ENCODE data around the gene C1QTNF7. TPM values are rescaled to one million over a fixed set of nuclear protein-coding genes. Genes with fewer than 3 reads are reported as not detected.
A peak's percentile ranks its signal among the peaks of the same experiment; 100 is the strongest.

The C1QTNF7 gene
- polyA plus RNA-seq (ENCODE audit: low read depth in 6 of 6): not detected

DNA sequence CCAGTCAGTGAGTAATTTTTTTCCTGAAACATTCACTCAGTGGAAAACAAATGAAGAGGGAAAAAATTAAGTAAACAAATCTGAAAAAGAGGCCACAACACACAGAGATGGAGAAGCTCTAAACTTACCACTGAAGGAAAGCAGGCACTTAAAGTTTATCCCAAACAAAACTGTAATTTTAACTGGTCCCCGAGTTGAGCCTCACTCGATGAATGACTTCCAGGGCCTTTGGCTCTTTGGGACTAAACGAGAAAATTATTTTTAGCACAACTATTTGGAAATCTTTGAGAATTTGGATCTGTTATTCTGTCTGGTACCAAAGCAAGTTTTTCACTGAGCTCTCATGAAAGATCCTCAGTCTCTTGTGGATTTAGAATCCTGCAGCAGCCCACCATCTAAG is at the start of gene C1QTNF7:
Gene C1QTNF7, plus strand, starts transcription at position 333 of the 400 bp plus-strand sequence. CDS start 7,711 bp downstream, outside the sequence.
- ATAC-seq (ENCODE audit: low read depth in 2 of 2): no peak
- H3K4me3 Mint-ChIP-seq: no peak within 1 kb of the TSS
- H3K4me1 Mint-ChIP-seq: peaks cover 0 to 16% (median 3%) of the 10 kb centered on the region in 3 donors
- no peaks in the 10 kb centered on the region for H3K27me3 Mint-ChIP-seq
- peaks cover 0 to 4% of the 10 kb centered on the region in 2 donors for H3K36me3 Mint-ChIP-seq
- no peak for DNase-seq
- H3K27ac Mint-ChIP-seq: peak within 1 kb of the TSS in 1 of 6 donors; percentile 51
- peaks cover 0 to 2% (median 0%) of the 10 kb centered on the region in 7 donors for H3K9me3 Mint-ChIP-seq

- DNase-seq: no peak
- H3K27ac Mint-ChIP-seq: peak overlapping the region in 4 of 6 donors; percentile 37 to 92 (median 68)
Measured at GRCh38 chr4:15378062-15378461, 49.8 kb upstream of the C1QTNF7 start.

GRCh38 chr4:15378493-15378892 is 49.3 kb upstream of the C1QTNF7 start:
- no peaks in the 10 kb centered on the region for H3K9me3 Mint-ChIP-seq

More at GRCh38 chr4:15378062-15378461, 49.8 kb upstream of the C1QTNF7 start:
- ATAC-seq (ENCODE audit: low read depth in 2 of 2): no peak
- Mint-ChIP-seq H3K4me1 (peaks cover 23 to 49% (median 32%) of the 10 kb centered on the region in 3 donors), H3K4me3 (no peak overlapping the region), H3K27me3 (no peaks in the 10 kb centered on the region), H3K9me3 (no peaks in the 10 kb centered on the region), H3K36me3 (no peaks in the 10 kb centered on the region)

DNA sequence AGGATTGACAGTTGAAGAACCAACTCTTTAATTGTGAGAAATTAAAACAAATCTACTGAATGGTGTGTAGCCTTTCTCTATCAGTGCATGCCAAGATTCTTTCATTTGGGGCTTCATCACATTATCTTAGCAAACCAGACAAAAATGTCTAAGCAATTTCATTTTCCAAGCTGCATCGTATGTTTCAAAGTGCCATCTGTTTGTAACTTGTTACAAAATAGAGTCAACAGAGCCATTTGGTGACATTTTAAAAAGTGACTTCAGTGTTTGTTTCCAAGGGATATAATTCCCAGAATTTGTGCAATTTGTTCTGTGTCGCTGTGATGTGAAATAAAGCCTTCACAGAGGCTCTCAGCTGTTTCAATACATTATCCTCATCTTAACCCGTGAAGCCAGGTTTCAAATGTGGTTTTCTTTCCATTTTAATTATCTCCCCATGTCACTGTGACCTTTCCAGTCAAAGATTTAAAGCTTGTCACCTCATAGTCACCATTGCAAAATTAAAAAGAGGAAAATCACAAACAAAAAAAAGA is 46.0 kb upstream of the C1QTNF7 start:
- no peaks in the 10 kb centered on the region for H3K36me3 Mint-ChIP-seq
- no peak overlapping the region for H3K4me3 Mint-ChIP-seq
- peaks cover 7 to 26% (median 8%) of the 10 kb centered on the region in 3 donors for H3K4me1 Mint-ChIP-seq
- H3K9me3 Mint-ChIP-seq: no peaks in the 10 kb centered on the region
- DNase-seq (no peak), ATAC-seq (ENCODE audit: low read depth in 2 of 2) (no peak)
- H3K27me3 Mint-ChIP-seq: peaks cover 0 to 4% (median 0%) of the 10 kb centered on the region in 3 donors
- H3K27ac Mint-ChIP-seq: no peak overlapping the region

More at GRCh38 chr4:15378493-15378892, 49.3 kb upstream of the C1QTNF7 start:
- H3K4me1 Mint-ChIP-seq: peaks cover 23 to 49% (median 32%) of the 10 kb centered on the region in 3 donors
- H3K36me3 Mint-ChIP-seq: no peaks in the 10 kb centered on the region
- no peak overlapping the region for H3K4me3 Mint-ChIP-seq
- peak overlapping the region in 1 of 6 donors; percentile 82 for H3K27ac Mint-ChIP-seq
- ATAC-seq (ENCODE audit: low read depth in 2 of 2): no peak
- no peaks in the 10 kb centered on the region for H3K27me3 Mint-ChIP-seq
- no peak for DNase-seq

DNA sequence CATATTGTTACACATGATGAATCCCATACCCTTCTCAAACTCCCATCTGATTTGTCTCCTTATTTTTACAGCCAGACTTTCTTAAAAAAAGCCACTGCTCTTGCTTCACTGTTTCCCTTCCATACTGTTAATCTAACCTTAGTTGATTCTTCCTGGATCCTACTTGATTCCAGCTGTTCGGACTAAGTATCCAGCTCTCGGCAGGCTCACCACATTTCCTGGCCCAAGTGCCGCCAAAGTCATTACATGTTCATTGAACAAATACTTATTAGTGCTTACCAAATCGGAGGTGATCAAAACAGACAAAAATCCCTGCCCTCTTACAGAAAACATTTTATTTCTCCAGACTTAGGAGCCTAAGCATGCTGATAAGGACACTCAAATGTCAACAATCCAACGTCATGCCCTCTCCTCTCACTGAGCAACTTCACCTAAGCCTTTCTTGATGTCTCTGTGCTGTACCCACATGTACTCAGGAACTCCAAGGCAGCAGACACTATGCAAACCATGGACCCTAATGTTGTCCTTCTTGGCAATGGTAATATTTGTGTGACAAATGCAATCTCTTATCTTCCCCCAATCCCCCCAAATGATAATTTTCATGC is 45.1 kb upstream of the C1QTNF7 start:
- ATAC-seq (ENCODE audit: low read depth in 2 of 2): no peak
- no peak for DNase-seq
- Mint-ChIP-seq H3K36me3 (no peaks in the 10 kb centered on the region), H3K9me3 (no peaks in the 10 kb centered on the region), H3K27me3 (peaks cover 0 to 4% (median 0%) of the 10 kb centered on the region in 3 donors), H3K4me1 (peaks cover 3 to 19% (median 8%) of the 10 kb centered on the region in 3 donors), H3K4me3 (no peak overlapping the region), H3K27ac (peak overlapping the region in 2 of 6 donors; percentile 51 to 92)

DNA sequence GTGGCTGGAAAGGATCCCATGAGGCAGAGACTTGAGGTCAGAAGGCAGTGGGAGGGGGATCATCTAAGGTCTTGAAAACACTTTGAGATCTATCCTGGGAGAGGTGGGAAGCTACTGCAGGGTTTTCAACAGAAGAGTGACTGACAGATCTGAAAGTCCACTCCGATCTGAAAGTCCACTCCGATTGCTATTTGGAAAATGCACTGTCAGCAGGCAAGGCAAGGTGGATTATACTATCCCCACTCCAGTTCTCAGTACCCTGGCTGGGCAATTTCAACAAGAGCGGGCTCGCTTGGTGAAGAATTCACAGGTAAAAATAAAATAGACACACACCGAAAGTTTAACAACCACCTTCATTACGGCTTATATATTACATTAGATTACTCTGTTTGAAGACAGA is 42.3 kb upstream of the C1QTNF7 start:
- no peak for ATAC-seq (ENCODE audit: low read depth in 2 of 2)
- Mint-ChIP-seq H3K9me3 (no peaks in the 10 kb centered on the region), H3K36me3 (no peaks in the 10 kb centered on the region), H3K4me3 (no peak overlapping the region), H3K4me1 (peaks cover 3 to 10% (median 8%) of the 10 kb centered on the region in 3 donors), H3K27me3 (peaks cover 0 to 4% (median 0%) of the 10 kb centered on the region in 3 donors), H3K27ac (no peak overlapping the region)
- no peak for DNase-seq

- Mint-ChIP-seq H3K4me1 (peaks cover 3 to 10% (median 8%) of the 10 kb centered on the region in 3 donors), H3K27me3 (peaks cover 0 to 4% (median 0%) of the 10 kb centered on the region in 3 donors), H3K9me3 (no peaks in the 10 kb centered on the region), H3K27ac (no peak overlapping the region), H3K4me3 (no peak overlapping the region), H3K36me3 (no peaks in the 10 kb centered on the region)
- DNase-seq: no peak
- ATAC-seq (ENCODE audit: low read depth in 2 of 2): no peak
Measured at GRCh38 chr4:15385928-15386327, 41.9 kb upstream of the C1QTNF7 start.

GRCh38 chr4:15390494-15390893 is 37.3 kb upstream of the C1QTNF7 start:
- DNase-seq (no peak), ATAC-seq (ENCODE audit: low read depth in 2 of 2) (no peak)
- no peaks in the 10 kb centered on the region for H3K36me3 Mint-ChIP-seq
- H3K27me3 Mint-ChIP-seq: no peaks in the 10 kb centered on the region
- peaks cover 0 to 17% (median 5%) of the 10 kb centered on the region in 3 donors for H3K4me1 Mint-ChIP-seq
- peaks cover 0 to 2% (median 0%) of the 10 kb centered on the region in 7 donors for H3K9me3 Mint-ChIP-seq
- no peak overlapping the region for H3K4me3 Mint-ChIP-seq
- no peak overlapping the region for H3K27ac Mint-ChIP-seq

DNA sequence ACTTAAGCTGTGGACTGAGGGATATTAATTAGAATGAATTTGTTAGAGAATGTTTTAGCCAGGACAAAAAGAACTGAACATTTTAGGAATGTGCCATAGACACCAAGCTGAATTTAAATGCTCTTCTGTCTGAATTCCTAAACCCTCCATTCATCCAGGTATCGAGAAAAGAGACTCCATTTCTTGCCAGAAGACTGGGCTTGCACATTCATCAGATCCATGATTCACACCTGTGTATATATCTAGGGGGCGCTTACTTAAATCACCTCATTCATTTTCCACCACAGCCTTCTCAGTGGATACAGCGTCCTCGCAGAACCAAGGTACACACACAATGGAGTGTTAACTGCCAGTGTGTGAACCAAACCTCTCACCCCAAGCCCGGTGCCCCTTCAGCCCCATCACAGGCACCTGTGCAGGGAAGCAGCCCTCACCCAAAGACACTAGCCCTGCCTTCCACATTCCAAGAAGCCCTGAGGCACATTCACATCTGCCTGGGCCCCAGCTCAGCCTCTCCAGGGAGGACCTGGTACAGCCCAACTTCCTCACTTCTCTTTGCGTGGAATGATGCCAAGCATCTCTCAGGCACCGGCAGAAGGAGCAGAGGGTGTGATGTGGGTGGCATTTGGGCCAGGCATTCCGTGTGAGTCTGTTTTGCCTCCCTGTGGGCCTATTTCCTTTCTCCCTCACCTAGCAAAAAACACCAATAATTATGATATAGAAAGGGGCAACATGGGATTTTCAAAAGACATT is 35.6 kb upstream of the C1QTNF7 start:
- H3K4me1 Mint-ChIP-seq: peaks cover 11 to 28% (median 11%) of the 10 kb centered on the region in 3 donors
- peak overlapping the region in 1 of 6 donors; percentile 16 for H3K27ac Mint-ChIP-seq
- no peaks in the 10 kb centered on the region for H3K27me3 Mint-ChIP-seq
- no peaks in the 10 kb centered on the region for H3K36me3 Mint-ChIP-seq
- ATAC-seq (ENCODE audit: low read depth in 2 of 2): no peak
- H3K4me3 Mint-ChIP-seq: no peak overlapping the region
- no peak for DNase-seq
- H3K9me3 Mint-ChIP-seq: peaks cover 0 to 2% (median 0%) of the 10 kb centered on the region in 7 donors

DNA sequence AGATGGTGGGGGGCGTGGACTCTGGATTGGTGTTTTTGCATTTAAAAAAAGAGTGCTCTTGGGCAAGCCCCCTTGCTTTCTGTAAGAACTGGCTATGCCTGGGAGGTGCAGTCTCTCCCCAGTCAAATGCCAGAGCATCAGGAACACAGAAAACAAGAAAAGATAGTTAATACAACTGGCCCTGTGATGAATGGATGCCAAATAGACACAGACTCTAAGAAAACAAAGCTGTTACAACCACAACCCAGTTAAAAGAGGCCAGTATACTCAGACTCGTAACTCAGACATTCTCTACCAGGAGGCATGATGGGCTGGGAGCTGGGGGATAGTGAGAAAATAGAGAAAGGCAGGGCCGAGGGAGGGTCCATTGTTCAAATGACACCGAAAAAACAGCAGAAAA is 32.5 kb upstream of the C1QTNF7 start:
- Mint-ChIP-seq H3K4me1 (peaks cover 16 to 38% (median 29%) of the 10 kb centered on the region in 3 donors), H3K36me3 (no peaks in the 10 kb centered on the region), H3K4me3 (no peak overlapping the region), H3K9me3 (peaks cover 0 to 2% (median 0%) of the 10 kb centered on the region in 7 donors), H3K27ac (no peak overlapping the region), H3K27me3 (no peaks in the 10 kb centered on the region)
- no peak for DNase-seq
- ATAC-seq (ENCODE audit: low read depth in 2 of 2): no peak

GRCh38 chr4:15396157-15396800 is 31.6 kb upstream of the C1QTNF7 start:
- peaks cover 0 to 2% (median 0%) of the 10 kb centered on the region in 7 donors for H3K9me3 Mint-ChIP-seq
- peak overlapping the region in 2 of 6 donors; percentile 53 to 60 for H3K27ac Mint-ChIP-seq
- DNase-seq (peak; percentile 46), ATAC-seq (ENCODE audit: low read depth in 2 of 2) (peak; percentile 63 to 69)
- H3K27me3 Mint-ChIP-seq: no peaks in the 10 kb centered on the region
- no peak overlapping the region for H3K4me3 Mint-ChIP-seq
- no peaks in the 10 kb centered on the region for H3K36me3 Mint-ChIP-seq
- peaks cover 24 to 48% (median 38%) of the 10 kb centered on the region in 3 donors for H3K4me1 Mint-ChIP-seq

DNA sequence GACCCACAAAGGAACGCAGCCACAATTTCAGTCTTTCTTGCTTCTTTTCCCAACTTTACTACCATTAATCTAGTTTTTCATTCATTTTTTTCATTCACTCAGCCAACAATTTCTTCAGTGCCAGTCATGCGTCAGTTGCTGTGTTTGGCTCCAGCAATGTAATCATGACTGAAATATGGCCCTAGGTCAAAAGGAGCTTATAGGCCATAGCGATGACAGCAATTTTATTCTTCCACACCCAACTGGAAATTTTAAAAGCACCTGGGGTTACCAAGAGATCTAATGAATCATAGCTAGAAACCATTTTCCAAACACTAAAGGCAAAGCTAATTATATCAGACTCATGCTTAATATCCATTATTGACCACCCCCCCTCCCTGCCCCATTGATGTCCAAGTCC is 29.8 kb upstream of the C1QTNF7 start:
- Mint-ChIP-seq H3K27me3 (no peaks in the 10 kb centered on the region), H3K4me1 (peaks cover 30 to 62% (median 51%) of the 10 kb centered on the region in 3 donors), H3K27ac (peak overlapping the region in 2 of 6 donors; percentile 31 to 84), H3K4me3 (no peak overlapping the region), H3K36me3 (no peaks in the 10 kb centered on the region), H3K9me3 (peaks cover 0 to 2% (median 0%) of the 10 kb centered on the region in 7 donors)
- DNase-seq: no peak
- ATAC-seq (ENCODE audit: low read depth in 2 of 2): no peak

- Mint-ChIP-seq H3K9me3 (no peaks in the 10 kb centered on the region), H3K27ac (peak overlapping the region in 3 of 6 donors; percentile 8 to 82 (median 43)), H3K4me1 (peaks cover 29 to 65% (median 55%) of the 10 kb centered on the region in 3 donors), H3K4me3 (peak overlapping the region in 1 of 8 donors; percentile 37), H3K36me3 (no peaks in the 10 kb centered on the region), H3K27me3 (no peaks in the 10 kb centered on the region)
- DNase-seq (no peak), ATAC-seq (ENCODE audit: low read depth in 2 of 2) (no peak)
Measured at GRCh38 chr4:15398732-15399131, 29.1 kb upstream of the C1QTNF7 start.

All from naive B cell (primary cell).